K562 (cell line): ENCODE results near the gene PPP1R12C. TPM values are rescaled to one million over a fixed set of nuclear protein-coding genes. Genes with fewer than 3 reads are reported as not detected.
A peak's percentile ranks its signal among the peaks of the same experiment; 100 is the strongest.

Source experiments
- EHMT2 ChIP-seq: fragments of 450-650 bp; IDR thresholded peaks from 2 replicates; pipeline ENCODE4 v1.6.1; 2018; ENCODE audit warnings: antibody characterized with exemption
- KDM2B ChIP-seq: fragments of 250-450 bp; sonication (Bioruptor Pico); IDR thresholded peaks from 2 replicates; pipeline ENCODE4 v1.8.0; 2021; ENCODE audit warnings: mild to moderate bottlenecking, moderate library complexity
- PYGO2 ChIP-seq: fragments of 450-650 bp; IDR thresholded peaks from 2 replicates; pipeline ENCODE4 v1.6.1; 2016; ENCODE audit warnings: mild to moderate bottlenecking, missing genetic modification characterization, moderate library complexity, missing compliant biosample characterization
- RBM22 ChIP-seq: fragments of 200-400 bp; formaldehyde crosslinking; IDR thresholded peaks from 2 replicates; pipeline ENCODE4 v1.6.1; 2018; ENCODE audit warnings: low read length, low read depth; ENCODE audit not compliant: poor library complexity, severe bottlenecking
- SMARCB1 ChIP-seq: IDR thresholded peaks from 2 replicates; pipeline ENCODE4 v1.6.1; 2011; ENCODE audit warnings: improper control_type of control experiment, low read depth; ENCODE audit not compliant: insufficient read length
- STAT5A ChIP-seq: IDR thresholded peaks from 2 replicates; pipeline ENCODE4 v1.6.1; 2012; ENCODE audit warnings: low read length, inconsistent platforms, borderline replicate concordance
- ZNF24 ChIP-seq: fragments of 450-650 bp; IDR thresholded peaks from 2 replicates; pipeline ENCODE4 v1.6.1; 2016
- ZNF318 ChIP-seq, 2 experiments: fragments of 450-650 bp; IDR thresholded peaks; 2 replicates each; pipeline ENCODE4 v1.6.1; 2016; ENCODE audit warnings: mild to moderate bottlenecking in 2 of 2, borderline replicate concordance in 1 of 2, low read depth in 1 of 2, moderate library complexity in 1 of 2
- ZSCAN29 ChIP-seq: fragments of 450-650 bp; IDR thresholded peaks from 2 replicates; pipeline ENCODE4 v1.6.1; 2017
- polyA plus RNA-seq, 8 experiments: library from polyadenylated mRNA; depleted of rRNA in 4 of 8; stranded (reverse) in 5 of 8; unstranded in 3 of 8; fragments of >200 nt; fragmentation: Nextera tagmentation in 2 of 8; fragmentation: Illumina TruSeq in 1 of 8; extraction: Ambion mirVana in 2 of 8; extraction: Trizol in 1 of 8; gene quantifications; 2 replicates each; pipeline versions ENCODE4 v1.2.1 to v1.2.3, GENCODE V29; 2011 to 2014; ENCODE audit warnings: inconsistent platforms in 1 of 8, missing spikeins in 1 of 8
- total RNA-seq, 7 experiments: library from RNA; depleted of rRNA in 6 of 7; stranded (reverse); fragments of >200 nt in 6 of 7; fragmentation: Illumina TruSeq in 2 of 7; extraction: Trizol in 2 of 7; gene quantifications; 2 replicates each; pipeline versions ENCODE4 v1.2.1 to v1.2.3, GENCODE V29; 2011 to 2021; ENCODE audit warnings: low replicate concordance in 1 of 7
- TF ChIP-seq, protein P1 (sequence below): fragments of 450-650 bp; IDR thresholded peaks from 2 replicates; pipeline ENCODE4 v1.6.1; 2016; ENCODE audit warnings: low read depth

The PPP1R12C gene
- total and polyA plus RNA-seq, 9 of the 15 experiments (the other 6 are each of a cell fraction or from before 2014, with no cell fraction given), result 1.8 to 136 (median 33.7) TPM

DNA sequence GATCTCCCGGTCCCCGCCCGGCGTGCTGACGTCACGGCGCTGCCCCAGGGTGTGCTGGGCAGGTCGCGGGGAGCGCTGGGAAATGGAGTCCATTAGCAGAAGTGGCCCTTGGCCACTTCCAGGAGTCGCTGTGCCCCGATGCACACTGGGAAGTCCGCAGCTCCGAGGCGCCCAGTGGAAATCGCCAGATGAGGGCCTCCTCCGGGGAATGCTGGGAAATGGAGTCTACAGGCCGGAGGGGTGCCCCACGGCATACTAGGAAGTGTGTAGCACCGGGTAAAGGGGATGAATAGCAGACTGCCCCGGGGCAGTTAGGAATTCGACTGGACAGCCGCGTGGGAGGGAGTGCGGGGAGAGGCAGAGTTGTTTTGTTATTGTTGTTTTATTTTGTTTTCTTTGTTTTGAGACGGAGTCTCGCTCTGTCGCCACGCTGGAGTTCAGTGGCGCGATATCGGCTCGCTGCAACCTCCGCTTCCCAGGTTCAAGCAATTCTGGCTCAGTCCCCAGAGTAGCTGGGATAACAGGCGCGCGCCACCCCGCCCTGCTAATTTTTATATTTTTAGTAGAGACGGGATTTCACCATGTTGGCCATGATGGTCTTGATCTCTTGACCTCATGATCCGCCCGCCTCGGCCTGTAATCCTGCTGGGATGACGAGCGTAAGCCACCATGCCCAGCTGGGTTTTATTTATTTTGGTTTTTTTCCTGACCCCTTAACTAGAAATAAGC is 390 bp upstream of the PPP1R12C start (continued):
- TF ChIP-seq ZNF318 (IDR thresholded peaks at IDR 0.05; ENCODE audit: borderline replicate concordance in 1 of 2, low read depth in 1 of 2), result no peak
- no peak for TF ChIP-seq SMARCB1
- TF ChIP-seq ZNF24, result peak; percentile 9; the same call in 1 of the 2 replicates
- TF ChIP-seq, protein P1, sequence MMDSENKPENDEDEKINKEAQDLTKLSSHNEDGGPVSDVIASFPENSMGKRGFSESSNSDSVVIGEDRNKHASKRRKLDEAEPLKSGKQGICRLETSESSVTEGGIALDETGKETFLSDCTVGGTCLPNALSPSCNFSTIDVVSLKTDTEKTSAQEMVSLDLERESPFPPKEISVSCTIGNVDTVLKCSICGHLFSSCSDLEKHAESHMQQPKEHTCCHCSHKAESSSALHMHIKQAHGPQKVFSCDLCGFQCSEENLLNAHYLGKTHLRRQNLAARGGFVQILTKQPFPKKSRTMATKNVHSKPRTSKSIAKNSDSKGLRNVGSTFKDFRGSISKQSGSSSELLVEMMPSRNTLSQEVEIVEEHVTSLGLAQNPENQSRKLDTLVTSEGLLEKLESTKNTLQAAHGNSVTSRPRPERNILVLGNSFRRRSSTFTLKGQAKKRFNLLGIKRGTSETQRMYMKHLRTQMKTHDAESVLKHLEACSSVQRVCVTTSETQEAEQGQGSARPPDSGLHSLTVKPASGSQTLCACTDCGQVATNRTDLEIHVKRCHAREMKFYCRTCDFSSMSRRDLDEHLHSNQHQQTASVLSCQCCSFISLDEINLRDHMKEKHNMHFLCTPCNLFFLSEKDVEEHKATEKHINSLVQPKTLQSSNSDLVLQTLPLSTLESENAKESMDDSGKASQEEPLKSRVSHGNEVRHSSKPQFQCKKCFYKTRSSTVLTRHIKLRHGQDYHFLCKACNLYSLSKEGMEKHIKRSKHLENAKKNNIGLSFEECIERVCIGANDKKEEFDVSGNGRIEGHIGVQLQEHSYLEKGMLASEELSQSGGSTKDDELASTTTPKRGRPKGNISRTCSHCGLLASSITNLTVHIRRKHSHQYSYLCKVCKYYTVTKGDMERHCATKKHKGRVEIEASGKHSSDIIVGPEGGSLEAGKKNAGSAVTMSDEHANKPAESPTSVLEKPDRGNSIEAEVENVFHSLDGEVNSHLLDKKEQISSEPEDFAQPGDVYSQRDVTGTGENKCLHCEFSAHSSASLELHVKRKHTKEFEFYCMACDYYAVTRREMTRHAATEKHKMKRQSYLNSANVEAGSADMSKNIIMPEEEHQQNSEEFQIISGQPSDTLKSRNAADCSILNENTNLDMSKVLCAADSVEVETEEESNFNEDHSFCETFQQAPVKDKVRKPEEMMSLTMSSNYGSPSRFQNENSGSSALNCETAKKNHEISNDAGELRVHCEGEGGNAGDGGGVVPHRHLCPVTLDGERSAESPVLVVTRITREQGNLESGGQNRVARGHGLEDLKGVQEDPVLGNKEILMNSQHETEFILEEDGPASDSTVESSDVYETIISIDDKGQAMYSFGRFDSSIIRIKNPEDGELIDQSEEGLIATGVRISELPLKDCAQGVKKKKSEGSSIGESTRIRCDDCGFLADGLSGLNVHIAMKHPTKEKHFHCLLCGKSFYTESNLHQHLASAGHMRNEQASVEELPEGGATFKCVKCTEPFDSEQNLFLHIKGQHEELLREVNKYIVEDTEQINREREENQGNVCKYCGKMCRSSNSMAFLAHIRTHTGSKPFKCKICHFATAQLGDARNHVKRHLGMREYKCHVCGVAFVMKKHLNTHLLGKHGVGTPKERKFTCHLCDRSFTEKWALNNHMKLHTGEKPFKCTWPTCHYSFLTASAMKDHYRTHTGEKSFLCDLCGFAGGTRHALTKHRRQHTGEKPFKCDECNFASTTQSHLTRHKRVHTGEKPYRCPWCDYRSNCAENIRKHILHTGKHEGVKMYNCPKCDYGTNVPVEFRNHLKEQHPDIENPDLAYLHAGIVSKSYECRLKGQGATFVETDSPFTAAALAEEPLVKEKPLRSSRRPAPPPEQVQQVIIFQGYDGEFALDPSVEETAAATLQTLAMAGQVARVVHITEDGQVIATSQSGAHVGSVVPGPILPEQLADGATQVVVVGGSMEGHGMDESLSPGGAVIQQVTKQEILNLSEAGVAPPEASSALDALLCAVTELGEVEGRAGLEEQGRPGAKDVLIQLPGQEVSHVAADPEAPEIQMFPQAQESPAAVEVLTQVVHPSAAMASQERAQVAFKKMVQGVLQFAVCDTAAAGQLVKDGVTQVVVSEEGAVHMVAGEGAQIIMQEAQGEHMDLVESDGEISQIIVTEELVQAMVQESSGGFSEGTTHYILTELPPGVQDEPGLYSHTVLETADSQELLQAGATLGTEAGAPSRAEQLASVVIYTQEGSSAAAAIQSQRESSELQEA, result no peak
- TF ChIP-seq ZSCAN29, result no peak
- TF ChIP-seq STAT5A, result no peak
- no peak for TF ChIP-seq EHMT2
- TF ChIP-seq RBM22, result no peak
- no peak for TF ChIP-seq KDM2B (CRISPR knock-in tag)
- no peak for TF ChIP-seq PYGO2 (tag)
